ENCODE measurements around the gene SGSH.

GRCh38 chr17:80219013-80219762, 945 bp downstream of the SGSH start:
- TF ChIP-seq CTCF (IDR thresholded peaks at IDR 0.05) (no peak), POLR2A (IDR thresholded peaks at IDR 0.05) (no peak)

All from testis (tissue), 2 donors.